Stimulated activated CD8-positive, alpha-beta memory T cell treated with anti-CD3 and anti-CD28 coated beads, Interleukin-4, amount 100 ng/mL, for 48 hours (primary cell): Measurements from ENCODE around the gene NEUROG1.

Experiments
- DNase-seq: peaks from one replicate; pipeline ENCODE4 v3.0.0-alpha.2; 2020

Gene NEUROG1

GRCh38 chr5:135491552-135492318, 44.0 kb downstream of the NEUROG1 start:
- DNase-seq, result no peak

GRCh38 chr5:135491038-135491551, 44.7 kb downstream of the NEUROG1 start:
- no peak for DNase-seq

- no peak for DNase-seq
Measured at GRCh38 chr5:135490245-135491037, 45.3 kb downstream of the NEUROG1 start.

GRCh38 chr5:135489466-135490244, 46.1 kb downstream of the NEUROG1 start:
- no peak for DNase-seq

GRCh38 chr5:135488727-135489465, 46.9 kb downstream of the NEUROG1 start:
- no peak for DNase-seq

GRCh38 chr5:135487839-135488514, 47.8 kb downstream of the NEUROG1 start:
- DNase-seq, result no peak

GRCh38 chr5:135487037-135487395, 48.7 kb downstream of the NEUROG1 start:
- no peak for DNase-seq

GRCh38 chr5:135486131-135487036, 49.4 kb downstream of the NEUROG1 start:
- DNase-seq, result no peak

- no peak for DNase-seq
Measured at GRCh38 chr5:135484674-135485086, 51.1 kb downstream of the NEUROG1 start.
